HCT116 (cell line): ENCODE data around the gene CBR4.

Experiments
- EZH2phosphoT487 ChIP-seq: fragments of 200-600 bp; IDR thresholded peaks from 2 replicates; pipeline ENCODE4 v1.6.1; 2018; ENCODE audit warnings: antibody characterized with exemption, borderline replicate concordance
- JUND ChIP-seq: IDR thresholded peaks from 2 replicates; pipeline ENCODE4 v1.6.1; 2012
- POLR2A ChIP-seq: IDR thresholded peaks from 2 replicates; pipeline ENCODE4 v1.7.0; 2011; ENCODE audit warnings: borderline replicate concordance; ENCODE audit not compliant: insufficient read depth, insufficient read length; ENCODE audit errors: extremely low read depth
- POLR2AphosphoS5 ChIP-seq: IDR thresholded peaks from 2 replicates; pipeline ENCODE4 v1.6.1; 2011; ENCODE audit warnings: mild to moderate bottlenecking, low read depth, low read length, moderate library complexity
- RAD21 ChIP-seq: IDR thresholded peaks from 2 replicates; pipeline ENCODE4 v1.6.1; 2012; ENCODE audit warnings: low read depth, mild to moderate bottlenecking
- SP1 ChIP-seq: IDR thresholded peaks from 2 replicates; pipeline ENCODE4 v1.6.1; 2012; ENCODE audit warnings: low read depth
- YY1 ChIP-seq: IDR thresholded peaks from 2 replicates; pipeline ENCODE4 v1.6.1; 2011; ENCODE audit warnings: low read length, low read depth, moderate library complexity, mild to moderate bottlenecking; ENCODE audit not compliant: insufficient replicate concordance; ENCODE audit errors: extremely low read depth
- ZBTB33 ChIP-seq: IDR thresholded peaks from 2 replicates; pipeline ENCODE4 v1.6.1; 2011; ENCODE audit warnings: mild to moderate bottlenecking, low read length, moderate library complexity; ENCODE audit not compliant: insufficient replicate concordance; ENCODE audit errors: extremely low read depth
- TF ChIP-seq, protein P1 (sequence below), 3 experiments: fragments of 200-600 bp in 1 of 3; sonication (generic) in 1 of 3; IDR thresholded peaks in 2 of 3; conservative IDR thresholded peaks in 1 of 3; 2 replicates each; pipeline ENCODE4 v1.5.1; 2012 to 2017; ENCODE audit warnings: low read depth in 2 of 3, low read length in 2 of 3, antibody characterized with exemption in 1 of 3, borderline replicate concordance in 1 of 3, control low read depth in 1 of 3, mild to moderate bottlenecking in 1 of 3, mixed read lengths in 1 of 3, mixed run types in 1 of 3, moderate library complexity in 1 of 3; ENCODE audit not compliant: insufficient read depth in 1 of 3
- TF ChIP-seq, protein P2 (sequence below): IDR thresholded peaks from 2 replicates; pipeline ENCODE4 v1.6.1; 2012; ENCODE audit warnings: low read depth

DNA sequence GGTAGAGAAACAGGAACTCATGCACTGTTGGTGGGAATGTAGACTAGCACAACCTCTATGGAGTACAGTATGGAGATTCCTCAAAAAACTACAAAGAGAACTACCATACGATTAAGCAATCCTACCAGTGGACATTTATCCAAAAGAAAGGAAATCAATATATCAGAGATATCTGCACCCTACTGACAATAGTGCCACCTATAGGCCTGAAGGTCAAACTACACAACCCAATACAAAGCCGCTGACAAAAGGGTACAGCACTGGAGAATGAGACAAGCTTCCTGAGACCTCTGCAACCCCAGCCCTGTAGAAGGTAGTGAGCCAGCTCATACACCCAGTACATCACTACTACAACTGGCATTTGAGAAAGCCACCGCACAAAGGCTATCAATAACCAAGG, 67.1 kb downstream of the CBR4 start:
- TF ChIP-seq, protein P1, sequence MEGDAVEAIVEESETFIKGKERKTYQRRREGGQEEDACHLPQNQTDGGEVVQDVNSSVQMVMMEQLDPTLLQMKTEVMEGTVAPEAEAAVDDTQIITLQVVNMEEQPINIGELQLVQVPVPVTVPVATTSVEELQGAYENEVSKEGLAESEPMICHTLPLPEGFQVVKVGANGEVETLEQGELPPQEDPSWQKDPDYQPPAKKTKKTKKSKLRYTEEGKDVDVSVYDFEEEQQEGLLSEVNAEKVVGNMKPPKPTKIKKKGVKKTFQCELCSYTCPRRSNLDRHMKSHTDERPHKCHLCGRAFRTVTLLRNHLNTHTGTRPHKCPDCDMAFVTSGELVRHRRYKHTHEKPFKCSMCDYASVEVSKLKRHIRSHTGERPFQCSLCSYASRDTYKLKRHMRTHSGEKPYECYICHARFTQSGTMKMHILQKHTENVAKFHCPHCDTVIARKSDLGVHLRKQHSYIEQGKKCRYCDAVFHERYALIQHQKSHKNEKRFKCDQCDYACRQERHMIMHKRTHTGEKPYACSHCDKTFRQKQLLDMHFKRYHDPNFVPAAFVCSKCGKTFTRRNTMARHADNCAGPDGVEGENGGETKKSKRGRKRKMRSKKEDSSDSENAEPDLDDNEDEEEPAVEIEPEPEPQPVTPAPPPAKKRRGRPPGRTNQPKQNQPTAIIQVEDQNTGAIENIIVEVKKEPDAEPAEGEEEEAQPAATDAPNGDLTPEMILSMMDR (IDR thresholded peaks at IDR 0.05 in 2 of 3, conservative IDR thresholded peaks at IDR 0.05 in 1 of 3; ENCODE audit: borderline replicate concordance in 1 of 3, insufficient read depth in 1 of 3, low read depth in 2 of 3, low read length in 2 of 3) = peak; percentile 16 to 88 (median 77); a peak in 4 of 6 replicates
- TF ChIP-seq, protein P2, sequence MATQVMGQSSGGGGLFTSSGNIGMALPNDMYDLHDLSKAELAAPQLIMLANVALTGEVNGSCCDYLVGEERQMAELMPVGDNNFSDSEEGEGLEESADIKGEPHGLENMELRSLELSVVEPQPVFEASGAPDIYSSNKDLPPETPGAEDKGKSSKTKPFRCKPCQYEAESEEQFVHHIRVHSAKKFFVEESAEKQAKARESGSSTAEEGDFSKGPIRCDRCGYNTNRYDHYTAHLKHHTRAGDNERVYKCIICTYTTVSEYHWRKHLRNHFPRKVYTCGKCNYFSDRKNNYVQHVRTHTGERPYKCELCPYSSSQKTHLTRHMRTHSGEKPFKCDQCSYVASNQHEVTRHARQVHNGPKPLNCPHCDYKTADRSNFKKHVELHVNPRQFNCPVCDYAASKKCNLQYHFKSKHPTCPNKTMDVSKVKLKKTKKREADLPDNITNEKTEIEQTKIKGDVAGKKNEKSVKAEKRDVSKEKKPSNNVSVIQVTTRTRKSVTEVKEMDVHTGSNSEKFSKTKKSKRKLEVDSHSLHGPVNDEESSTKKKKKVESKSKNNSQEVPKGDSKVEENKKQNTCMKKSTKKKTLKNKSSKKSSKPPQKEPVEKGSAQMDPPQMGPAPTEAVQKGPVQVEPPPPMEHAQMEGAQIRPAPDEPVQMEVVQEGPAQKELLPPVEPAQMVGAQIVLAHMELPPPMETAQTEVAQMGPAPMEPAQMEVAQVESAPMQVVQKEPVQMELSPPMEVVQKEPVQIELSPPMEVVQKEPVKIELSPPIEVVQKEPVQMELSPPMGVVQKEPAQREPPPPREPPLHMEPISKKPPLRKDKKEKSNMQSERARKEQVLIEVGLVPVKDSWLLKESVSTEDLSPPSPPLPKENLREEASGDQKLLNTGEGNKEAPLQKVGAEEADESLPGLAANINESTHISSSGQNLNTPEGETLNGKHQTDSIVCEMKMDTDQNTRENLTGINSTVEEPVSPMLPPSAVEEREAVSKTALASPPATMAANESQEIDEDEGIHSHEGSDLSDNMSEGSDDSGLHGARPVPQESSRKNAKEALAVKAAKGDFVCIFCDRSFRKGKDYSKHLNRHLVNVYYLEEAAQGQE = no peak
- TF ChIP-seq SP1 (no peak), JUND (no peak), POLR2A (no peak), EZH2phosphoT487 (no peak), ZBTB33 (no peak), YY1 (no peak), POLR2AphosphoS5 (no peak), RAD21 (peak; percentile 49)
